ENCODE data around the gene CCP110. TPM values are rescaled to one million over a fixed set of nuclear protein-coding genes. Genes with fewer than 3 reads are reported as not detected.

CCP110 gene
- total and polyA plus RNA-seq, 2 of the 13 experiments (the other 11 are each of a cell fraction or from before 2014, with no cell fraction given): 10.0 to 11.1 TPM

- BruUV-seq (replicated peaks): no TSS peak
- TF ChIP-seq ZNF775 (CRISPR knock-in tag; IDR thresholded peaks at IDR 0.05; ENCODE audit: borderline replicate concordance) (no peak), ZSCAN9 (CRISPR knock-in tag; IDR thresholded peaks at IDR 0.05; ENCODE audit: borderline replicate concordance) (no peak), HNF1B (CRISPR knock-in tag; IDR thresholded peaks at IDR 0.05) (no peak), RFXANK (CRISPR knock-in tag; IDR thresholded peaks at IDR 0.05) (no peak), SP5 (CRISPR knock-in tag; IDR thresholded peaks at IDR 0.05; ENCODE audit: borderline replicate concordance, low read depth) (no peak), ZNF547 (CRISPR knock-in tag; IDR thresholded peaks at IDR 0.05) (no peak), HMGA1 (CRISPR knock-in tag; conservative IDR thresholded peaks at IDR 0.05) (no peak), RFX5 (IDR thresholded peaks at IDR 0.05; ENCODE audit: low read depth, low read length) (no peak), RFXAP (CRISPR knock-in tag; IDR thresholded peaks at IDR 0.05; ENCODE audit: borderline replicate concordance) (no peak), ZNF326 (CRISPR knock-in tag; IDR thresholded peaks at IDR 0.05; ENCODE audit: borderline replicate concordance) (no peak)
- TF ChIP-seq, protein P1, sequence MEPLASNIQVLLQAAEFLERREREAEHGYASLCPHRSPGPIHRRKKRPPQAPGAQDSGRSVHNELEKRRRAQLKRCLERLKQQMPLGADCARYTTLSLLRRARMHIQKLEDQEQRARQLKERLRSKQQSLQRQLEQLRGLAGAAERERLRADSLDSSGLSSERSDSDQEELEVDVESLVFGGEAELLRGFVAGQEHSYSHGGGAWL (CRISPR knock-in tag; IDR thresholded peaks at IDR 0.05): no peak
- TF ChIP-seq, protein P2, sequence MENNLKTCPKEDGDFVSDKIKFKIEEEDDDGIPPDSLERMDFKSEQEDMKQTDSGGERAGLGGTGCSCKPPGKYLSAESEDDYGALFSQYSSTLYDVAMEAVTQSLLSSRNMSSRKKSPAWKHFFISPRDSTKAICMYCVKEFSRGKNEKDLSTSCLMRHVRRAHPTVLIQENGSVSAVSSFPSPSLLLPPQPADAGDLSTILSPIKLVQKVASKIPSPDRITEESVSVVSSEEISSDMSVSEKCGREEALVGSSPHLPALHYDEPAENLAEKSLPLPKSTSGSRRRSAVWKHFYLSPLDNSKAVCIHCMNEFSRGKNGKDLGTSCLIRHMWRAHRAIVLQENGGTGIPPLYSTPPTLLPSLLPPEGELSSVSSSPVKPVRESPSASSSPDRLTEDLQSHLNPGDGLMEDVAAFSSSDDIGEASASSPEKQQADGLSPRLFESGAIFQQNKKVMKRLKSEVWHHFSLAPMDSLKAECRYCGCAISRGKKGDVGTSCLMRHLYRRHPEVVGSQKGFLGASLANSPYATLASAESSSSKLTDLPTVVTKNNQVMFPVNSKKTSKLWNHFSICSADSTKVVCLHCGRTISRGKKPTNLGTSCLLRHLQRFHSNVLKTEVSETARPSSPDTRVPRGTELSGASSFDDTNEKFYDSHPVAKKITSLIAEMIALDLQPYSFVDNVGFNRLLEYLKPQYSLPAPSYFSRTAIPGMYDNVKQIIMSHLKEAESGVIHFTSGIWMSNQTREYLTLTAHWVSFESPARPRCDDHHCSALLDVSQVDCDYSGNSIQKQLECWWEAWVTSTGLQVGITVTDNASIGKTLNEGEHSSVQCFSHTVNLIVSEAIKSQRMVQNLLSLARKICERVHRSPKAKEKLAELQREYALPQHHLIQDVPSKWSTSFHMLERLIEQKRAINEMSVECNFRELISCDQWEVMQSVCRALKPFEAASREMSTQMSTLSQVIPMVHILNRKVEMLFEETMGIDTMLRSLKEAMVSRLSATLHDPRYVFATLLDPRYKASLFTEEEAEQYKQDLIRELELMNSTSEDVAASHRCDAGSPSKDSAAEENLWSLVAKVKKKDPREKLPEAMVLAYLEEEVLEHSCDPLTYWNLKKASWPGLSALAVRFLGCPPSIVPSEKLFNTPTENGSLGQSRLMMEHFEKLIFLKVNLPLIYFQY (CRISPR knock-in tag; IDR thresholded peaks at IDR 0.05; ENCODE audit: borderline replicate concordance): no peak
- TF ChIP-seq, protein P3, sequence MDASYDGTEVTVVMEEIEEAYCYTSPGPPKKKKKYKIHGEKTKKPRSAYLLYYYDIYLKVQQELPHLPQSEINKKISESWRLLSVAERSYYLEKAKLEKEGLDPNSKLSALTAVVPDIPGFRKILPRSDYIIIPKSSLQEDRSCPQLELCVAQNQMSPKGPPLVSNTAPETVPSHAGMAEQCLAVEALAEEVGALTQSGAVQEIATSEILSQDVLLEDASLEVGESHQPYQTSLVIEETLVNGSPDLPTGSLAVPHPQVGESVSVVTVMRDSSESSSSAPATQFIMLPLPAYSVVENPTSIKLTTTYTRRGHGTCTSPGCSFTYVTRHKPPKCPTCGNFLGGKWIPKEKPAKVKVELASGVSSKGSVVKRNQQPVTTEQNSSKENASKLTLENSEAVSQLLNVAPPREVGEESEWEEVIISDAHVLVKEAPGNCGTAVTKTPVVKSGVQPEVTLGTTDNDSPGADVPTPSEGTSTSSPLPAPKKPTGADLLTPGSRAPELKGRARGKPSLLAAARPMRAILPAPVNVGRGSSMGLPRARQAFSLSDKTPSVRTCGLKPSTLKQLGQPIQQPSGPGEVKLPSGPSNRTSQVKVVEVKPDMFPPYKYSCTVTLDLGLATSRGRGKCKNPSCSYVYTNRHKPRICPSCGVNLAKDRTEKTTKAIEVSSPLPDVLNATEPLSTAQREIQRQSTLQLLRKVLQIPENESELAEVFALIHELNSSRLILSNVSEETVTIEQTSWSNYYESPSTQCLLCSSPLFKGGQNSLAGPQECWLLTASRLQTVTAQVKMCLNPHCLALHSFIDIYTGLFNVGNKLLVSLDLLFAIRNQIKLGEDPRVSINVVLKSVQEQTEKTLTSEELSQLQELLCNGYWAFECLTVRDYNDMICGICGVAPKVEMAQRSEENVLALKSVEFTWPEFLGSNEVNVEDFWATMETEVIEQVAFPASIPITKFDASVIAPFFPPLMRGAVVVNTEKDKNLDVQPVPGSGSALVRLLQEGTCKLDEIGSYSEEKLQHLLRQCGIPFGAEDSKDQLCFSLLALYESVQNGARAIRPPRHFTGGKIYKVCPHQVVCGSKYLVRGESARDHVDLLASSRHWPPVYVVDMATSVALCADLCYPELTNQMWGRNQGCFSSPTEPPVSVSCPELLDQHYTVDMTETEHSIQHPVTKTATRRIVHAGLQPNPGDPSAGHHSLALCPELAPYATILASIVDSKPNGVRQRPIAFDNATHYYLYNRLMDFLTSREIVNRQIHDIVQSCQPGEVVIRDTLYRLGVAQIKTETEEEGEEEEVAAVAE (CRISPR knock-in tag; IDR thresholded peaks at IDR 0.05; ENCODE audit: borderline replicate concordance): no peak
- TF ChIP-seq, protein P4, sequence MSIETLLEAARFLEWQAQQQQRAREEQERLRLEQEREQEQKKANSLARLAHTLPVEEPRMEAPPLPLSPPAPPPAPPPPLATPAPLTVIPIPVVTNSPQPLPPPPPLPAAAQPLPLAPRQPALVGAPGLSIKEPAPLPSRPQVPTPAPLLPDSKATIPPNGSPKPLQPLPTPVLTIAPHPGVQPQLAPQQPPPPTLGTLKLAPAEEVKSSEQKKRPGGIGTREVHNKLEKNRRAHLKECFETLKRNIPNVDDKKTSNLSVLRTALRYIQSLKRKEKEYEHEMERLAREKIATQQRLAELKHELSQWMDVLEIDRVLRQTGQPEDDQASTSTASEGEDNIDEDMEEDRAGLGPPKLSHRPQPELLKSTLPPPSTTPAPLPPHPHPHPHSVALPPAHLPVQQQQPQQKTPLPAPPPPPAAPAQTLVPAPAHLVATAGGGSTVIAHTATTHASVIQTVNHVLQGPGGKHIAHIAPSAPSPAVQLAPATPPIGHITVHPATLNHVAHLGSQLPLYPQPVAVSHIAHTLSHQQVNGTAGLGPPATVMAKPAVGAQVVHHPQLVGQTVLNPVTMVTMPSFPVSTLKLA (IDR thresholded peaks at IDR 0.05): no peak
- H3K9ac ChIP-seq (ENCODE audit: insufficient read depth, low read depth, low read length): no peak overlapping the region
- WGBS (ENCODE audit: low lambda C conversion rate): 96% methylated on average over 3 of the region's 3 CpGs
- no peak overlapping the region for H3K4me3 ChIP-seq (replicated peaks in 1 of 3; ENCODE audit: insufficient read depth in 1 of 3, low read depth in 2 of 3, low read length in 3 of 3)
- no peak overlapping the region for H2AFZ ChIP-seq (ENCODE audit: low read length)
- peaks cover 11% of the 10 kb centered on the region for H3K4me1 ChIP-seq (ENCODE audit: insufficient read depth, low read length)
- ChIA-PET CTCF (ENCODE audit: low intra/inter-chr PET ratio, low total read pairs) (no interaction called here), POLR2A (no interaction called here)
- in situ Hi-C loops (cut with HindIII; ENCODE audit: extremely low pct_ligation_motif_present, low pct_unique_long_range_greater_than_20kb) (no loop called here), intact Hi-C loops (cut with micrococcal nuclease; ENCODE audit: unreplicated experiment) (no loop called here)
- H3K36me3 ChIP-seq (replicated peaks in 1 of 2; ENCODE audit: control insufficient read depth in 1 of 2, insufficient read depth in 2 of 2, low read length in 2 of 2): peaks cover 5 to 18% of the 10 kb centered on the region in 2 experiments
- no peaks in the 10 kb centered on the region for H3K27me3 ChIP-seq (ENCODE audit: control insufficient read depth in 1 of 2, insufficient read depth in 2 of 2, low read length in 2 of 2)
- no peak overlapping the region for H3K27ac ChIP-seq (ENCODE audit: extremely low read length, insufficient read depth, low read length)
- no peaks in the 10 kb centered on the region for H4K20me1 ChIP-seq (ENCODE audit: insufficient read depth, low read length)
- no peak for FAIRE-seq
- DNase-seq (ENCODE audit: low spot score): no peak
- no peak for ATAC-seq
- H3K4me2 ChIP-seq (ENCODE audit: low read depth, low read length): no peak overlapping the region
- no peaks in the 10 kb centered on the region for H3K79me2 ChIP-seq (ENCODE audit: insufficient read depth, low read length)
- H3K9me3 ChIP-seq (ENCODE audit: low read length): no peaks in the 10 kb centered on the region
Measured at GRCh38 chr16:19548144-19548543, 24.4 kb downstream of the CCP110 start.
